Measurements from ENCODE around the gene TNF. TPM values are rescaled to one million over a fixed set of nuclear protein-coding genes. Genes with fewer than 3 reads are reported as not detected.

TNF gene
- total and polyA plus RNA-seq, 2 of the 13 experiments (the other 11 are each of a cell fraction or from before 2014, with no cell fraction given), result not detected

DNA sequence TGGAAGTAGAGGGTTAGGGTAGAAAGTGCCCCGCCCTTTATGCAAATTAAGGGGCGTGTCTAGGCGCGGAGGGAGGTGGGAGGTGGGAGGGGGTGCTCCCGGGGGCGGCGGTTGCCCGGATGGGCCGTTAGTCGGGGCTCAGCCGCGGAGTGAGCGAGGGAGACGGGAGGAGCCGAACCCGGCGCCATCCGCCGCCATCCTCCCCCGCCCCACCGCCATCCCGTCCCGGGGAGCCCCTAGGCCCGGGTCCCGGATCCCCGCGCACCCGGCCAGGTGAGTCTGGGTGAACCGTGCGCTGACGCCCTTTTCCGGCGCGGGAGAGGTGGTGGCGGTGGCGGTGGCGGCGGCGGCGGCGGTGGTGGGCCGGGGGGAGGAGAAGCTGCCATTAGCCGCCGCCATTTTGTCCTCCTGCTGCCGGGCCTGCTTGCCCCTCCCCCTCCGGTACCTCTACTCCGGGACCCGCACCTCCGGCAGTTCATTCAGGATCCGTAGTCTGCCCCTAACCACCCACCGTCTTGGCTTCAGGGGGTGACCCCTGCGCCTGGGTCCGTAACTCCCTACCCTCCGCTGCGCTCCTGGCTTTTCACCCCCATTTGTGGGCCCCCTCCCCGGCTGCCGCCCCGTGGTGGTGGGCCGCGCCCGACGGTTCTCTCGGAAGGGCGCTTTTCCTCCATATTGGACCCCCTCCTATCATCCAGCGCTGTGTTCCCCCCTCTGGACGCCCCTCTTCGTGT, 45.4 kb downstream of the TNF start, which contains the start of gene PRRC2A (continued):
- TF ChIP-seq, protein P1, sequence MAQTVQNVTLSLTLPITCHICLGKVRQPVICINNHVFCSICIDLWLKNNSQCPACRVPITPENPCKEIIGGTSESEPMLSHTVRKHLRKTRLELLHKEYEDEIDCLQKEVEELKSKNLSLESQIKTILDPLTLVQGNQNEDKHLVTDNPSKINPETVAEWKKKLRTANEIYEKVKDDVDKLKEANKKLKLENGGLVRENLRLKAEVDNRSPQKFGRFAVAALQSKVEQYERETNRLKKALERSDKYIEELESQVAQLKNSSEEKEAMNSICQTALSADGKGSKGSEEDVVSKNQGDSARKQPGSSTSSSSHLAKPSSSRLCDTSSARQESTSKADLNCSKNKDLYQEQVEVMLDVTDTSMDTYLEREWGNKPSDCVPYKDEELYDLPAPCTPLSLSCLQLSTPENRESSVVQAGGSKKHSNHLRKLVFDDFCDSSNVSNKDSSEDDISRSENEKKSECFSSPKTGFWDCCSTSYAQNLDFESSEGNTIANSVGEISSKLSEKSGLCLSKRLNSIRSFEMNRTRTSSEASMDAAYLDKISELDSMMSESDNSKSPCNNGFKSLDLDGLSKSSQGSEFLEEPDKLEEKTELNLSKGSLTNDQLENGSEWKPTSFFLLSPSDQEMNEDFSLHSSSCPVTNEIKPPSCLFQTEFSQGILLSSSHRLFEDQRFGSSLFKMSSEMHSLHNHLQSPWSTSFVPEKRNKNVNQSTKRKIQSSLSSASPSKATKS (CRISPR knock-in tag; IDR thresholded peaks at IDR 0.05), result 0 out of 2 replicates have a peak, but pooled peaks have one; percentile 8
- peak; percentile 62 for TF ChIP-seq TOPORS (CRISPR knock-in tag; IDR thresholded peaks at IDR 0.05)
- TF ChIP-seq, protein P2, sequence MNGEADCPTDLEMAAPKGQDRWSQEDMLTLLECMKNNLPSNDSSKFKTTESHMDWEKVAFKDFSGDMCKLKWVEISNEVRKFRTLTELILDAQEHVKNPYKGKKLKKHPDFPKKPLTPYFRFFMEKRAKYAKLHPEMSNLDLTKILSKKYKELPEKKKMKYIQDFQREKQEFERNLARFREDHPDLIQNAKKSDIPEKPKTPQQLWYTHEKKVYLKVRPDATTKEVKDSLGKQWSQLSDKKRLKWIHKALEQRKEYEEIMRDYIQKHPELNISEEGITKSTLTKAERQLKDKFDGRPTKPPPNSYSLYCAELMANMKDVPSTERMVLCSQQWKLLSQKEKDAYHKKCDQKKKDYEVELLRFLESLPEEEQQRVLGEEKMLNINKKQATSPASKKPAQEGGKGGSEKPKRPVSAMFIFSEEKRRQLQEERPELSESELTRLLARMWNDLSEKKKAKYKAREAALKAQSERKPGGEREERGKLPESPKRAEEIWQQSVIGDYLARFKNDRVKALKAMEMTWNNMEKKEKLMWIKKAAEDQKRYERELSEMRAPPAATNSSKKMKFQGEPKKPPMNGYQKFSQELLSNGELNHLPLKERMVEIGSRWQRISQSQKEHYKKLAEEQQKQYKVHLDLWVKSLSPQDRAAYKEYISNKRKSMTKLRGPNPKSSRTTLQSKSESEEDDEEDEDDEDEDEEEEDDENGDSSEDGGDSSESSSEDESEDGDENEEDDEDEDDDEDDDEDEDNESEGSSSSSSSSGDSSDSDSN (CRISPR knock-in tag; IDR thresholded peaks at IDR 0.05), result peak; percentile 94
- TF ChIP-seq ZSCAN20 (CRISPR knock-in tag; IDR thresholded peaks at IDR 0.05; ENCODE audit: borderline replicate concordance), result peak; percentile 44; the same call in 1 of the 2 replicates
- TF ChIP-seq PAWR (CRISPR knock-in tag; IDR thresholded peaks at IDR 0.05; ENCODE audit: borderline replicate concordance), result 0 out of 2 replicates have a peak, but pooled peaks have one; percentile 22
- no peak for TF ChIP-seq SOX6 (IDR thresholded peaks at IDR 0.05)
- no peak for TF ChIP-seq SOX6 (CRISPR knock-in tag; IDR thresholded peaks at IDR 0.05)
- no peak; the same call in 1 of the 2 replicates for TF ChIP-seq GLI4 (CRISPR knock-in tag; IDR thresholded peaks at IDR 0.05; ENCODE audit: borderline replicate concordance)
- TF ChIP-seq ZNF672 (CRISPR knock-in tag; IDR thresholded peaks at IDR 0.05), result no peak
- no peak; the same call in 1 of the 2 replicates for TF ChIP-seq ZNF501 (CRISPR knock-in tag; IDR thresholded peaks at IDR 0.05)
- peak; percentile 97 for TF ChIP-seq BRD4 (CRISPR knock-in tag; IDR thresholded peaks at IDR 0.05)
- TF ChIP-seq, protein P3, sequence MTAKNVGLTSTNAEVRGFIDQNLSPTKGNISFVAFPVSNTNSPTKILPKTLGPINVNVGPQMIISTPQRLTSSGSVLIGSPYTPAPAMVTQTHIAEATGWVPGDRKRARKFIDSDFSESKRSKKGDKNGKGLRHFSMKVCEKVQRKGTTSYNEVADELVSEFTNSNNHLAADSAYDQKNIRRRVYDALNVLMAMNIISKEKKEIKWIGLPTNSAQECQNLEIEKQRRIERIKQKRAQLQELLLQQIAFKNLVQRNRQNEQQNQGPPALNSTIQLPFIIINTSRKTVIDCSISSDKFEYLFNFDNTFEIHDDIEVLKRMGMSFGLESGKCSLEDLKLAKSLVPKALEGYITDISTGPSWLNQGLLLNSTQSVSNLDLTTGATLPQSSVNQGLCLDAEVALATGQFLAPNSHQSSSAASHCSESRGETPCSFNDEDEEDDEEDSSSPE (CRISPR knock-in tag; IDR thresholded peaks at IDR 0.05), result no peak; the same call in 1 of the 2 replicates
- peak; percentile 24; the same call in 1 of the 2 replicates for TF ChIP-seq MAX (IDR thresholded peaks at IDR 0.05)
- TF ChIP-seq ZC3H13 (CRISPR knock-in tag; IDR thresholded peaks at IDR 0.05), result 0 out of 2 replicates have a peak, but pooled peaks have one; percentile 16
- peak; percentile 30; the same call in 1 of the 2 replicates for TF ChIP-seq SMAD1 (CRISPR knock-in tag; IDR thresholded peaks at IDR 0.05; ENCODE audit: borderline replicate concordance, low read depth)
- TF ChIP-seq NCOR1 (IDR thresholded peaks at IDR 0.05; ENCODE audit: borderline replicate concordance, low read length), result no peak
- TF ChIP-seq ZNF343 (CRISPR knock-in tag; IDR thresholded peaks at IDR 0.05), result no peak
- TF ChIP-seq, protein P4, sequence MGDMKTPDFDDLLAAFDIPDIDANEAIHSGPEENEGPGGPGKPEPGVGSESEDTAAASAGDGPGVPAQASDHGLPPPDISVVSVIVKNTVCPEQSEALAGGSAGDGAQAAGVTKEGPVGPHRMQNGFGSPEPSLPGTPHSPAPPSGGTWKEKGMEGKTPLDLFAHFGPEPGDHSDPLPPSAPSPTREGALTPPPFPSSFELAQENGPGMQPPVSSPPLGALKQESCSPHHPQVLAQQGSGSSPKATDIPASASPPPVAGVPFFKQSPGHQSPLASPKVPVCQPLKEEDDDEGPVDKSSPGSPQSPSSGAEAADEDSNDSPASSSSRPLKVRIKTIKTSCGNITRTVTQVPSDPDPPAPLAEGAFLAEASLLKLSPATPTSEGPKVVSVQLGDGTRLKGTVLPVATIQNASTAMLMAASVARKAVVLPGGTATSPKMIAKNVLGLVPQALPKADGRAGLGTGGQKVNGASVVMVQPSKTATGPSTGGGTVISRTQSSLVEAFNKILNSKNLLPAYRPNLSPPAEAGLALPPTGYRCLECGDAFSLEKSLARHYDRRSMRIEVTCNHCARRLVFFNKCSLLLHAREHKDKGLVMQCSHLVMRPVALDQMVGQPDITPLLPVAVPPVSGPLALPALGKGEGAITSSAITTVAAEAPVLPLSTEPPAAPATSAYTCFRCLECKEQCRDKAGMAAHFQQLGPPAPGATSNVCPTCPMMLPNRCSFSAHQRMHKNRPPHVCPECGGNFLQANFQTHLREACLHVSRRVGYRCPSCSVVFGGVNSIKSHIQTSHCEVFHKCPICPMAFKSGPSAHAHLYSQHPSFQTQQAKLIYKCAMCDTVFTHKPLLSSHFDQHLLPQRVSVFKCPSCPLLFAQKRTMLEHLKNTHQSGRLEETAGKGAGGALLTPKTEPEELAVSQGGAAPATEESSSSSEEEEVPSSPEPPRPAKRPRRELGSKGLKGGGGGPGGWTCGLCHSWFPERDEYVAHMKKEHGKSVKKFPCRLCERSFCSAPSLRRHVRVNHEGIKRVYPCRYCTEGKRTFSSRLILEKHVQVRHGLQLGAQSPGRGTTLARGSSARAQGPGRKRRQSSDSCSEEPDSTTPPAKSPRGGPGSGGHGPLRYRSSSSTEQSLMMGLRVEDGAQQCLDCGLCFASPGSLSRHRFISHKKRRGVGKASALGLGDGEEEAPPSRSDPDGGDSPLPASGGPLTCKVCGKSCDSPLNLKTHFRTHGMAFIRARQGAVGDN (CRISPR knock-in tag; IDR thresholded peaks at IDR 0.05), result peak; percentile 87
- TF ChIP-seq ZKSCAN8 (CRISPR knock-in tag; IDR thresholded peaks at IDR 0.05; ENCODE audit: borderline replicate concordance), result no peak
